Parathyroid adenoma (tissue), 2 donors: ENCODE data around the gene VAT1.
A peak's percentile ranks its signal among the peaks of the same experiment; 100 is the strongest.
"Not testable (repeated sequence)": the region's sequence is repeated elsewhere in the genome, so short reads cannot be mapped to it uniquely, and the experiment has no call there.

ENCODE experiments used
- H2AFZ ChIP-seq: fragments of 300-600 bp; sonication (generic); one replicate; pipeline ENCODE4 v1.7.0; 2017; ENCODE audit warnings: antibody characterized with exemption, mild to moderate bottlenecking
- H3K27ac ChIP-seq: fragments of 300-600 bp; sonication (generic); one replicate; pipeline ENCODE4 v1.7.0; 2017
- H3K27me3 ChIP-seq: fragments of 300-600 bp; sonication (generic); one replicate; pipeline ENCODE4 v1.7.0; 2017; ENCODE audit warnings: low read length; ENCODE audit not compliant: control insufficient read depth, insufficient read depth
- H3K36me3 ChIP-seq: fragments of 300-600 bp; sonication (generic); one replicate; pipeline ENCODE4 v1.7.0; 2017; ENCODE audit warnings: low read length; ENCODE audit not compliant: control insufficient read depth, insufficient read depth
- H3K4me1 ChIP-seq: fragments of 300-600 bp; sonication (generic); one replicate; pipeline ENCODE4 v1.7.0; 2017; ENCODE audit warnings: control low read depth
- H3K4me2 ChIP-seq: fragments of 300-600 bp; sonication (generic); one replicate; pipeline ENCODE4 v1.7.0; 2017; ENCODE audit warnings: low read length
- H3K4me3 ChIP-seq: fragments of 300-600 bp; sonication (generic); one replicate; pipeline ENCODE4 v1.7.0; 2017; ENCODE audit warnings: low read depth, low read length
- H3K79me2 ChIP-seq: fragments of 300-600 bp; sonication (generic); one replicate; pipeline ENCODE4 v1.7.0; 2017; ENCODE audit warnings: control low read depth
- H3K9ac ChIP-seq: fragments of 300-600 bp; sonication (generic); one replicate; pipeline ENCODE4 v1.7.0; 2017; ENCODE audit warnings: mild to moderate bottlenecking
- H3K9me3 ChIP-seq: fragments of 300-600 bp; sonication (generic); one replicate; pipeline ENCODE4 v1.7.0; 2017; ENCODE audit warnings: low read length; ENCODE audit not compliant: control insufficient read depth
- TF ChIP-seq, protein P1 (sequence below): fragments of 300-600 bp; sonication (generic); IDR thresholded peaks from one replicate; pipeline ENCODE4 v1.7.0; 2017; ENCODE audit warnings: antibody characterized with exemption, mild to moderate bottlenecking
- donor health status: primary hyperparathyroidism.

VAT1 gene

DNA sequence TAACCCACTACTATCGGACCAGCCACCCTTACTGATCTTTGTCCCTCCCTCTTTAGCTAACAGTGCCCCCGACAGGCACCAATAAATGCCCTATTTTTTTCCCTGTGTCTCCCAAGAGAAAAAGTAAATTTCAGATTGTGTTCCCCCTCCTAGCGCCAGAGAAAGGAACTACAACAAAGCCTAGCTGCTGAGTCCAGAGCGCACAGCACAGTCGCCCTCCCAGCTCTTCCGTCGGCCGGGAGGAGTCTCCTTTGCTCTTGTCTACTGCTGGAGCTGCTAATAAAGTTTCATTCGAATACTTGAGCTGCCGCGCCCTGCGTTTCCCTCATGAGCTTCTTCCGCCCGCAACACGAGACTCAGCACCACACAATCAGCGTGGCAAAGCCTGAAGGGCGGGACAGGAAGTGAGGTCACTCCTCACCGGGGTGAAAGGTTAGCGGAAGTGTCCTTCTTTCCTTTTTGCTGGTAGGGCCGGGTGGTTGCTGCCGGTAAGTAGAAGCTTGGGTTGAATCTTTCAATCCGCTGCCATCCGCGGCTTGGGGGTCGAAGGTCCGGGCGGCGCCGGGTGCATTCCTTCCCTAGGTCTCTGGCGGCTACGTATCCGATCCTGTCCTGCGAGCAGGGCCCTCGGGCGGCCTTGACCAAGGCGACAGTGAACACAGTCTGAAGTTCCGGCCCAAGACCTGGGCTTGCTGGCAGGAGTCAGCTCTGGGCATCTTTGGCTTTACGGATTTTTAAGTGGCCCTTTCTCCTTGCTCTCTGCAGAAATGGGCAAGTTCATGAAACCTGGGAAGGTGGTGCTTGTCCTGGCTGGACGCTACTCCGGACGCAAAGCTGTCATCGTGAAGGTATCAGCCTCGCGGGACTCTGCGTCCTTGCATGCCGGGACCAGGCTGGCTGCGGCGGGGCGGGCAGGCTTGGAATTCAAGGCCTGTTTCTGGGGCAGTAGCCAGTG lies 23.9 kb downstream of the VAT1 start, which contains the start of gene RPL27:
Gene RPL27 (plus strand): TSS at position 436 of the 955 bp plus-strand sequence. CDS start 332 bp downstream, at position 768.
- Histone ChIP-seq H3K4me3 (peak within 1 kb of the TSS; percentile 76), H2AFZ (peak within 1 kb of the TSS; percentile 83), H3K4me2 (peak within 1 kb of the TSS; percentile 70), H3K4me1 (peaks cover 12% of the 10 kb centered on the region), H3K9ac (peak within 1 kb of the TSS; percentile 32), H3K79me2 (peaks cover 11% of the 10 kb centered on the region), H3K9me3 (no peaks in the 10 kb centered on the region), H3K36me3 (no peaks in the 10 kb centered on the region), H3K27ac (peak within 1 kb of the TSS; percentile 87), H3K27me3 (no peaks in the 10 kb centered on the region)
- TF ChIP-seq, protein P1, sequence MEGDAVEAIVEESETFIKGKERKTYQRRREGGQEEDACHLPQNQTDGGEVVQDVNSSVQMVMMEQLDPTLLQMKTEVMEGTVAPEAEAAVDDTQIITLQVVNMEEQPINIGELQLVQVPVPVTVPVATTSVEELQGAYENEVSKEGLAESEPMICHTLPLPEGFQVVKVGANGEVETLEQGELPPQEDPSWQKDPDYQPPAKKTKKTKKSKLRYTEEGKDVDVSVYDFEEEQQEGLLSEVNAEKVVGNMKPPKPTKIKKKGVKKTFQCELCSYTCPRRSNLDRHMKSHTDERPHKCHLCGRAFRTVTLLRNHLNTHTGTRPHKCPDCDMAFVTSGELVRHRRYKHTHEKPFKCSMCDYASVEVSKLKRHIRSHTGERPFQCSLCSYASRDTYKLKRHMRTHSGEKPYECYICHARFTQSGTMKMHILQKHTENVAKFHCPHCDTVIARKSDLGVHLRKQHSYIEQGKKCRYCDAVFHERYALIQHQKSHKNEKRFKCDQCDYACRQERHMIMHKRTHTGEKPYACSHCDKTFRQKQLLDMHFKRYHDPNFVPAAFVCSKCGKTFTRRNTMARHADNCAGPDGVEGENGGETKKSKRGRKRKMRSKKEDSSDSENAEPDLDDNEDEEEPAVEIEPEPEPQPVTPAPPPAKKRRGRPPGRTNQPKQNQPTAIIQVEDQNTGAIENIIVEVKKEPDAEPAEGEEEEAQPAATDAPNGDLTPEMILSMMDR, result peak; percentile 93

DNA sequence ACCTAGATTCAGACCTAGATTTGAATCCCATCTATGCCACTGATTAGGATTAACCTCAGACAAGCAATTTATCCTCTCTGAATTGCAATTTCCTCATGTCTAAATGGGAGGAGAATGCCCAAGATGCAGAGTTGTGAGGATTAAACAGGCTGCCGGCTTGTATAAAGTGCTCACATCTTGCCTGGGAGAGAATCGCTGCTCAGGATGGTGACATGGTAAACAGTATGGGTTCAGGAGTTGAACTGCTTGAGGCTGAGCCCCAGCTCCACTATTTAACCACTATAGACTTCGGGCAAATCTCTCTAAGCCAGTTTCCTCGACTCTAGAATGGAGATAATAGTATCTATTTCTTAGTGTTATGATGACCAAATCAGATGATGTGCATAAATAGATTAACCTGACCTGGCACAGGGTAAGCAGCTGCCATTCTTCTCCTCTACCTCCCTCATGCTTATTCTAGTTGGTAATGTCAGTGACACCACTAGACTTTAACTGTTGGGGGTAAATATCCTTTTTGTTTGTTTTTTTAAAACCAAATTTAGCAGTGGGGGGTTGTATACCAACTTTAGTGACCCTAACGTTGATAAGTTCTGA lies 24.7 kb downstream of the VAT1 start:
- Histone ChIP-seq H3K4me3 (peak overlapping the region; percentile 76), H3K36me3 (no peaks in the 10 kb centered on the region), H3K79me2 (peaks cover 11% of the 10 kb centered on the region), H3K9me3 (no peaks in the 10 kb centered on the region), H3K4me2 (peak overlapping the region; percentile 5), H3K27ac (peak overlapping the region; percentile 87), H3K9ac (no peak overlapping the region), H3K4me1 (peaks cover 12% of the 10 kb centered on the region), H3K27me3 (no peaks in the 10 kb centered on the region), H2AFZ (peak overlapping the region; percentile 63)
- TF ChIP-seq, protein P1, result no peak

DNA sequence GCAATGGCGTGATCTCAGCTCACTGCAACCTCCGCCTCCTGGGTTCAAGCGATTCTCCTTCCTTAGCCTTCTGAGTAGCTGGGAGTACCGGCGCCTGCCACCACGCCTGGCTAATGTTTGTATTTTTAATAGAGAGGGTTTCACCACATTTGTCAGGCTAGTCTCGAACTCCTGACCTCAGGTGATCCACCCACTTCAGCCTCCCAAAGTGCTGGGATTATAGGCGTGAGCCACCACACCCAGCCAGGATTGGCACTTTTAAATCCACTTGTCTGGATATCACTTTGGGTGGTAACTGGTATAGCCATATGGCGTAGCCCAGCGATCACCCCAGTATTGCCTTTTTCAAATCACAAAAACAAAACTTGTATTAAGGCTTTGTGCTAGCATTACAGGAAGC lies 28.3 kb downstream of the VAT1 start:
- H3K9me3 ChIP-seq, H3K79me2 ChIP-seq, H3K36me3 ChIP-seq, H3K27me3 ChIP-seq, H2AFZ ChIP-seq, H3K9ac ChIP-seq, H3K4me2 ChIP-seq, H3K4me1 ChIP-seq, H3K4me3 ChIP-seq, H3K27ac ChIP-seq: not testable (repeated sequence)

DNA sequence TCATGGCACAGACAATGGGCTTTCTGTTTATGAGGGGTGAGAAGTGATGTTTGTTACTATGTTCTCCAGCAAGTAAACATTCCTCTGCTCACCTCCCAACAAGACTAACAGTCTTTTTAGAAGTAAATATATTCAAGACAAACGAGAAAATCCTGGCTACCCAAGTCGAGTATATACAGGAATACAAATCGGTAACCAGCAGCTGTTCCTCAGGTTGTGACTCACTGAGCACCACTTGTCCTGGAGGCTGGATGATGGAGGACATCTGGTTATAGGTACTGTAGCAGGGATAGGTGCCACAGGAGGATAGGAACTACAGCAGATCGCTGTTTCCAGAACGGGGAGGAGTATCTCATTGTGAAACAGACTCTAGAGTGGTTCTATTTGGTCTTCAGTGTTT lies 29.3 kb downstream of the VAT1 start:
- Histone ChIP-seq H2AFZ (no peak overlapping the region), H3K4me2 (no peak overlapping the region), H3K36me3 (no peaks in the 10 kb centered on the region), H3K79me2 (peaks cover 2% of the 10 kb centered on the region), H3K4me1 (no peaks in the 10 kb centered on the region), H3K27ac (no peak overlapping the region), H3K9me3 (no peaks in the 10 kb centered on the region), H3K27me3 (no peaks in the 10 kb centered on the region), H3K4me3 (no peak overlapping the region), H3K9ac (no peak overlapping the region)
- TF ChIP-seq, protein P1, result no peak

DNA sequence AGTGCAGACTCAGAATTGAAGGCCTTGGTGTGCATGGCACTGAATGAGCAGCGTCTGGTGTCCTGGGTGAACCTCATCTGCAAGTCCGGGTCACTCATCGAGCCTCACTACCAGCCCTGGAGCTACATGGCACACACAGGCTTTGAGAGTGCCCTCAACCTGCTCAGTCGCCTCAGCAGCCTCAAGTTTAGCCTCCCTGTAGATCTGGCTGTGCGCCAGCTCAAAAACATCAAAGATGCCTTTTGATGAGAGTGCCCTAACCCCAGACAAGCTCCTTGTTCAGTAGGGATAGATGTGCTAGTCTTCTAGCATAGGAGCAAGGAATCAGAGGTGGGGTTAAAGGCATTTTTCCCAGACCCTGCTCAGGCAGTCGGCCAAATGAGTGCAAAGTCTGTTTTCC lies 30.7 kb downstream of the VAT1 start:
- no peak overlapping the region for H3K27ac ChIP-seq

More for the DNA sequence above, 30.7 kb downstream of the VAT1 start:
- no peaks in the 10 kb centered on the region for H3K4me1 ChIP-seq
- no peak overlapping the region for H3K4me2 ChIP-seq
- H3K9me3 ChIP-seq, result no peaks in the 10 kb centered on the region
- no peak overlapping the region for H3K9ac ChIP-seq
- no peaks in the 10 kb centered on the region for H3K27me3 ChIP-seq
- no peaks in the 10 kb centered on the region for H3K36me3 ChIP-seq
- H3K79me2 ChIP-seq, result peaks cover 7% of the 10 kb centered on the region
- TF ChIP-seq, protein P1, result no peak
- no peak overlapping the region for H2AFZ ChIP-seq
- no peak overlapping the region for H3K4me3 ChIP-seq
